Natural killer cell treated with Interleukin-12 subunit alpha and Interleukin-12 subunit beta and Interleukin-15 and Interleukin-18, amount 100 ng/mL, for 72 hours (primary cell): ENCODE results near the gene CDKL1. TPM values are rescaled to one million over a fixed set of nuclear protein-coding genes. Genes with fewer than 3 reads are reported as not detected.

Experiments used
- ATAC-seq, 2 donors: fragments of 150-1000 bp; cut with Tn5 transposase in 1 of 2; sonication (Bioruptor Pico), chemical (Tn5 transposase) in 1 of 2; 2 replicates each; pipeline ENCODE4 v1.10.0; 2021
- DNase-seq: peaks from one replicate; pipeline ENCODE4 v3.0.0; 2022; ENCODE audit warnings: low spot score
- H3K27ac Mint-ChIP-seq, 2 donors: 1 replicate in 1 of 2; 2 replicates in 1 of 2; pipeline ENCODE4 v1.8.0; 2022; ENCODE audit warnings: mixed read lengths in 2 of 2, mild to moderate bottlenecking in 1 of 2, moderate library complexity in 1 of 2
- H3K27me3 Mint-ChIP-seq, 2 donors: 1 replicate in 1 of 2; 2 replicates in 1 of 2; pipeline ENCODE4 v1.8.0; 2022; ENCODE audit warnings: mixed read lengths in 2 of 2
- H3K36me3 Mint-ChIP-seq: one replicate; pipeline ENCODE4 v1.8.0; 2022; ENCODE audit warnings: mixed read lengths
- H3K4me1 Mint-ChIP-seq, 2 donors: 1 replicate in 1 of 2; 2 replicates in 1 of 2; pipeline ENCODE4 v1.8.0; 2022; ENCODE audit warnings: low read depth in 2 of 2, mixed read lengths in 2 of 2, mild to moderate bottlenecking in 1 of 2
- H3K4me3 Mint-ChIP-seq: one replicate; pipeline ENCODE4 v1.8.0; 2022; ENCODE audit warnings: mixed read lengths
- H3K9me3 Mint-ChIP-seq: 2 replicates; pipeline ENCODE4 v1.8.0; 2022; ENCODE audit warnings: mixed read lengths
- total RNA-seq, 2 donors: library from RNA; stranded (reverse); gene quantifications; one replicate each; pipeline ENCODE4 v1.2.3, GENCODE V29; 2022

The CDKL1 gene
- 1 to 10 TPM; 2.3 to 7.3 TPM for total RNA-seq

- H3K36me3 Mint-ChIP-seq: no peaks in the 10 kb centered on the region
- peaks cover 10 to 15% of the 10 kb centered on the region in 2 donors for H3K4me1 Mint-ChIP-seq
- DNase-seq (peak; percentile 75), ATAC-seq (peak; percentile 87 to 90)
- H3K9me3 Mint-ChIP-seq: no peaks in the 10 kb centered on the region
- H3K4me3 Mint-ChIP-seq: peak within 1 kb of the TSS; percentile 89
- H3K27me3 Mint-ChIP-seq: peaks cover 0 to 2% of the 10 kb centered on the region in 2 donors
- peak within 1 kb of the TSS; percentile 14 to 75 for H3K27ac Mint-ChIP-seq
These were observed at the start of gene CDKL1 for GRCh38 chr14:50396631-50397389. Gene CDKL1 (minus strand): TSS chr14:50396881. CDS start chr14:50395868, 1,013 bp downstream.

- H3K9me3 Mint-ChIP-seq: no peaks in the 10 kb centered on the region
- peaks cover 12% of the 10 kb centered on the region for H3K36me3 Mint-ChIP-seq
- H3K4me3 Mint-ChIP-seq: no peak overlapping the region
- H3K27me3 Mint-ChIP-seq: no peaks in the 10 kb centered on the region
- H3K4me1 Mint-ChIP-seq: no peaks in the 10 kb centered on the region
- H3K27ac Mint-ChIP-seq: no peak overlapping the region
- ATAC-seq: no peak
- no peak for DNase-seq
These were observed 37.8 kb upstream of the CDKL1 start for GRCh38 chr14:50434528-50434927.

GRCh38 chr14:50432131-50432530 is 35.5 kb upstream of the CDKL1 start:
- DNase-seq (no peak), ATAC-seq (no peak)
- no peaks in the 10 kb centered on the region for H3K4me1 Mint-ChIP-seq
- peaks cover 10% of the 10 kb centered on the region for H3K36me3 Mint-ChIP-seq
- H3K27ac Mint-ChIP-seq: no peak overlapping the region
- H3K4me3 Mint-ChIP-seq: no peak overlapping the region
- no peaks in the 10 kb centered on the region for H3K27me3 Mint-ChIP-seq
- H3K9me3 Mint-ChIP-seq: no peaks in the 10 kb centered on the region

- Mint-ChIP-seq H3K27ac (no peak overlapping the region), H3K36me3 (peaks cover 4% of the 10 kb centered on the region), H3K27me3 (no peaks in the 10 kb centered on the region), H3K4me3 (no peak overlapping the region), H3K9me3 (no peaks in the 10 kb centered on the region), H3K4me1 (no peaks in the 10 kb centered on the region)
- no peak for DNase-seq
- no peak for ATAC-seq
These were observed 29.1 kb upstream of the CDKL1 start for GRCh38 chr14:50425816-50426215.

- no peaks in the 10 kb centered on the region for H3K9me3 Mint-ChIP-seq
- no peak overlapping the region for H3K4me3 Mint-ChIP-seq
- H3K4me1 Mint-ChIP-seq: no peaks in the 10 kb centered on the region
- H3K27me3 Mint-ChIP-seq: no peaks in the 10 kb centered on the region
- H3K36me3 Mint-ChIP-seq: peaks cover 4% of the 10 kb centered on the region
- H3K27ac Mint-ChIP-seq: no peak overlapping the region
- ATAC-seq: no peak
- DNase-seq: no peak
These were observed 28.4 kb upstream of the CDKL1 start for GRCh38 chr14:50425105-50425504.

- Mint-ChIP-seq H3K27me3 (no peaks in the 10 kb centered on the region), H3K9me3 (no peaks in the 10 kb centered on the region), H3K27ac (no peak overlapping the region), H3K36me3 (peaks cover 9% of the 10 kb centered on the region), H3K4me3 (no peak overlapping the region), H3K4me1 (no peaks in the 10 kb centered on the region)
- DNase-seq: no peak
- no peak for ATAC-seq
These were observed 26.8 kb upstream of the CDKL1 start for GRCh38 chr14:50423529-50423928.

GRCh38 chr14:50421499-50421898 is 24.8 kb upstream of the CDKL1 start:
- ATAC-seq (no peak), DNase-seq (no peak)
- Mint-ChIP-seq H3K27me3 (no peaks in the 10 kb centered on the region), H3K27ac (no peak overlapping the region), H3K9me3 (no peaks in the 10 kb centered on the region), H3K4me3 (no peak overlapping the region), H3K36me3 (peaks cover 20% of the 10 kb centered on the region), H3K4me1 (peaks cover 0 to 4% of the 10 kb centered on the region in 2 donors)

GRCh38 chr14:50417853-50418252 is 21.2 kb upstream of the CDKL1 start:
- DNase-seq (no peak), ATAC-seq (no peak)
- Mint-ChIP-seq H3K4me3 (no peak overlapping the region), H3K4me1 (peaks cover 0 to 4% of the 10 kb centered on the region in 2 donors), H3K36me3 (peaks cover 28% of the 10 kb centered on the region), H3K9me3 (no peaks in the 10 kb centered on the region), H3K27ac (no peak overlapping the region), H3K27me3 (no peaks in the 10 kb centered on the region)

- H3K27ac Mint-ChIP-seq: no peak overlapping the region
These were observed 14.2 kb upstream of the CDKL1 start for GRCh38 chr14:50410921-50411320.

GRCh38 chr14:50410071-50410470 is 13.4 kb upstream of the CDKL1 start:
- Mint-ChIP-seq H3K4me3 (no peak overlapping the region), H3K4me1 (peaks cover 0 to 3% of the 10 kb centered on the region in 2 donors), H3K27me3 (no peaks in the 10 kb centered on the region), H3K27ac (no peak overlapping the region), H3K36me3 (no peaks in the 10 kb centered on the region), H3K9me3 (no peaks in the 10 kb centered on the region)
- DNase-seq: no peak
- ATAC-seq: no peak

More at GRCh38 chr14:50410921-50411320, 14.2 kb upstream of the CDKL1 start:
- Mint-ChIP-seq H3K4me1 (peaks cover 0 to 3% of the 10 kb centered on the region in 2 donors), H3K27me3 (no peaks in the 10 kb centered on the region), H3K4me3 (no peak overlapping the region), H3K36me3 (peaks cover 2% of the 10 kb centered on the region), H3K9me3 (no peaks in the 10 kb centered on the region)
- ATAC-seq (no peak), DNase-seq (no peak)

- ATAC-seq: no peak
- H3K4me1 Mint-ChIP-seq: peaks cover 10 to 11% of the 10 kb centered on the region in 2 donors
- no peaks in the 10 kb centered on the region for H3K27me3 Mint-ChIP-seq
- H3K9me3 Mint-ChIP-seq: no peaks in the 10 kb centered on the region
- no peak for DNase-seq
- no peak overlapping the region for H3K4me3 Mint-ChIP-seq
- H3K36me3 Mint-ChIP-seq: no peaks in the 10 kb centered on the region
- H3K27ac Mint-ChIP-seq: no peak overlapping the region
These were observed 10.6 kb upstream of the CDKL1 start for GRCh38 chr14:50407111-50407812.

GRCh38 chr14:50403419-50403818 is 6.7 kb upstream of the CDKL1 start:
- H3K4me3 Mint-ChIP-seq: no peak overlapping the region
- peaks cover 10 to 11% of the 10 kb centered on the region in 2 donors for H3K4me1 Mint-ChIP-seq
- no peaks in the 10 kb centered on the region for H3K36me3 Mint-ChIP-seq
- peak overlapping the region; percentile 24 to 39 for H3K27ac Mint-ChIP-seq
- ATAC-seq: no peak
- H3K27me3 Mint-ChIP-seq: no peaks in the 10 kb centered on the region
- DNase-seq: no peak
- H3K9me3 Mint-ChIP-seq: no peaks in the 10 kb centered on the region

GRCh38 chr14:50402965-50403364 is 6.3 kb upstream of the CDKL1 start:
- Mint-ChIP-seq H3K27ac (peak overlapping the region; percentile 24 to 39), H3K27me3 (no peaks in the 10 kb centered on the region), H3K4me3 (no peak overlapping the region), H3K4me1 (peaks cover 10 to 12% of the 10 kb centered on the region in 2 donors), H3K9me3 (no peaks in the 10 kb centered on the region), H3K36me3 (no peaks in the 10 kb centered on the region)
- DNase-seq (no peak), ATAC-seq (peak; percentile 56 to 65)

GRCh38 chr14:50400461-50400860 is 3.8 kb upstream of the CDKL1 start:
- Mint-ChIP-seq H3K4me1 (peaks cover 17 to 26% of the 10 kb centered on the region in 2 donors), H3K4me3 (no peak overlapping the region), H3K9me3 (no peaks in the 10 kb centered on the region), H3K27me3 (peaks cover 0 to 2% of the 10 kb centered on the region in 2 donors), H3K27ac (no peak overlapping the region), H3K36me3 (no peaks in the 10 kb centered on the region)
- ATAC-seq (no peak), DNase-seq (no peak)
